Vagina (tissue), 2 donors: ENCODE measurements around the gene PITPNM2.

Experiments used
- CTCF ChIP-seq, 3 experiments: fragments of 450-650 bp in 2 of 3; fragments of 200-600 bp in 1 of 3; sonication (generic) in 1 of 3; IDR thresholded peaks; one replicate each; pipeline ENCODE4 v1.5.1; 2017 to 2019; ENCODE audit warnings: antibody characterized with exemption in 3 of 3, mild to moderate bottlenecking in 2 of 3, moderate library complexity in 2 of 3
- POLR2A ChIP-seq, 2 donors: fragments of 450-650 bp; IDR thresholded peaks; one replicate each; pipeline ENCODE4 v1.6.1; 2017; ENCODE audit warnings: antibody characterized with exemption in 2 of 2, mild to moderate bottlenecking in 2 of 2, moderate library complexity in 2 of 2
- POLR2AphosphoS5 ChIP-seq, 2 donors: sonication (generic); formaldehyde crosslinking; IDR thresholded peaks; one replicate each; pipeline ENCODE4 v1.9.0; 2017; ENCODE audit warnings: antibody characterized with exemption in 2 of 2, mild to moderate bottlenecking in 2 of 2, low read depth in 1 of 2; ENCODE audit not compliant: insufficient read depth in 1 of 2

DNA sequence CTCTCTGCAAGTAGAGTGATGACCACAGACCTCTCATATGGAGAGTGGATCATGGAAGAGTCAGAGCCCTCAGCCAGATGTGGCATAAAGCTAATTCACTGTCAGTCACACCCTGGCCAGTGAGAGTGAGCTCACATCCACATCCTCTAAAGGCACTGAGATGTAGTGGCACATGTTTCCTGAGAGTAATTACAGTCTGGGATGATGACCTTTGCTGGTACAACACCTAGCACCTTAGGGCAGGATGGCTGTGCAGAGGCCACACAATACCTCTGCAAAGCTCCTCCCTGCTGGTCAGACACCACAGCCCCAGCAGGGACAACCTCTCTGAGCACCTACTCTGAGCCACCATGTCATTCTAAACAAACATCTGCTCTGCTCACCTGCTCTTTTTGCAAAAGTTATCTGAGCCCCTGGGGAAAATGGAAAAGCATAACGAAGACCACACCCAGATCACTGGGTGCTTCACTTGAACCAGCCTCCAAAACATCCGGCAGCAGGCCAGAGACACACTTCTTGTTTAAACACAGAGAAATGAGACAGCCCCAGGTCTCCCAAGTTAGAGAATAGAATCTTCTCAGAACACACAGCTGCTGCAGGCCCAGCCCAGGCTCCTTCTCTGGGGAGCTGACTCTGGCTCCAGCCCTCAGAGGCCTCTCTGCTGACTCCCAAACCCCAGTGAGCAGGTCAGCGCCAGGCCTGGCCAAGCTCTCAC lies 30.3 kb downstream of the PITPNM2 start:
- TF ChIP-seq CTCF (IDR thresholded peaks at IDR 0.05), result no peak
- TF ChIP-seq POLR2AphosphoS5 (IDR thresholded peaks at IDR 0.05; ENCODE audit: insufficient read depth in 1 of 2, low read depth in 1 of 2), result no peak
- TF ChIP-seq POLR2A (IDR thresholded peaks at IDR 0.05), result no peak
